Measurements from ENCODE around the gene NUDT5.
"Not testable (repeated sequence)": the region's sequence is repeated elsewhere in the genome, so short reads cannot be mapped to it uniquely, and the experiment has no call there.

The NUDT5 gene

GRCh38 chr10:12195603-12196506 is at the start of gene NUDT5, which contains the start of gene CDC123:
Gene NUDT5, minus strand, starts transcription at chr10:12195891. Its CDS starts 9,600 bp downstream, at chr10:12186291.
Gene CDC123, plus strand, starts transcription at chr10:12196188. Its CDS starts 58 bp downstream, at chr10:12196246.
- in situ Hi-C loops (cut with MboI; ENCODE audit: low sequenced_read_pairs), result no loop called here

- in situ Hi-C loops (cut with MboI; ENCODE audit: low sequenced_read_pairs), result no loop called here
Observed at GRCh38 chr10:12243864-12244620, 48.4 kb upstream of the NUDT5 start.

DNA sequence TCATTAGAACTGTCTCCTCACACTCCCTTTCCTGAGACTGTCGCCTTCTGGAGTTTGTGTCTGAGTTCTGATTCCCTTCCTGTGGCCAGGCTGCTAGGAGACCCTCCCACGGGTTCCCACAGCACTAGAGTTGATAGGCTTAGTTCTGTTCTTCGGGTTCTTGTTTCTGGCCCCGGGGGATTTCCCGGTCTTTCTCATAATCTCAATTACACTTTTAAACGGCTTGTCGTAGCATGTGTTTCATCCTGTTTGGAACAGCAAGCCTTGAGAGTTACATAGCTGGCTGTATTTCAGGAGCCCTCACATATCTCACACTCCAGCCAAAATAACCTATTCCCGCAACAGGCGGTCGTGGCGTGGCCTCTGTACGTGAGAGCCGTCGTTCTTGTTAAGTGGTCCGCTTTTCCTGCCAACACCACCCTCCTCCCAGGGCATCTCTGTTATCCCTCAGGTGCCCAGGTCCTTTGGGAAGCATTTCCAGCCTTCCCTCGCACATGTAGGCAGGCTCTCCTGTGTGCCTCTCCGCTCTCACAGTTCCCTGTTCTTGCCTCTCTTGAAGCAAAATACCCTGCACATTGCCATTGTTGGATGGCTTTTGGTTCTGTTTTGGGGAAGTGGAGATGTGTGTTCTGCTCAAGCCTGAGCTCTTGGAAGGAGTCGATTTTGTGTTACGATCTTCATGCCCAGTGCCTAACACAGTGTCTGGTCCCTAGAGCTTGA is 46.3 kb upstream of the NUDT5 start:
- in situ Hi-C loops (cut with MboI; ENCODE audit: low sequenced_read_pairs), result no loop called here

GRCh38 chr10:12238821-12239220 is 43.1 kb upstream of the NUDT5 start:
- in situ Hi-C loops (cut with MboI; ENCODE audit: low sequenced_read_pairs), result no loop called here

GRCh38 chr10:12237265-12238220 is 41.9 kb upstream of the NUDT5 start:
- in situ Hi-C loops (cut with MboI; ENCODE audit: low sequenced_read_pairs), result no loop called here

- in situ Hi-C loops (cut with MboI; ENCODE audit: low sequenced_read_pairs), result no loop called here
Observed at GRCh38 chr10:12235796-12236195, 40.1 kb upstream of the NUDT5 start.

GRCh38 chr10:12235116-12235694 is 39.5 kb upstream of the NUDT5 start:
- in situ Hi-C loops (cut with MboI; ENCODE audit: low sequenced_read_pairs), result no loop called here

DNA sequence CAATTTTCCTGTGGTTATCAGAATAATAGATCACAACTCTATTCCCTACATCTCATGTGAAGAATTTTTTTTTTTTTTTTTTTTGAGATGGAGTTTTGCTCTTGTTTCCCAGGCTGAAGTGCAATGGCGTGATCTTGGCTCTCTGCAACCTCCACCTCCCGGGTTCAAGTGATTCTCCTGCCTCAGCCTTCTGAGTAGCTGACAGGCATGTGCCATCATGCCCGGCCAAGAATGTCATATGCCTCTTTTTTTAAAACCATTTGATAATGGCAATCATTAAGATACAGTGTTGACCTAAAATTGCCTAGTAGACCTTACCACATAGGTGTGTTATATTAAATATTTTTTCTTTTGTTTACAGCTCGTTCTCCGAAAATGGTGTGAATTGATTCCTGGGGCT is 39.0 kb upstream of the NUDT5 start:
- in situ Hi-C loops (cut with MboI; ENCODE audit: low sequenced_read_pairs), result not testable (repeated sequence)

DNA sequence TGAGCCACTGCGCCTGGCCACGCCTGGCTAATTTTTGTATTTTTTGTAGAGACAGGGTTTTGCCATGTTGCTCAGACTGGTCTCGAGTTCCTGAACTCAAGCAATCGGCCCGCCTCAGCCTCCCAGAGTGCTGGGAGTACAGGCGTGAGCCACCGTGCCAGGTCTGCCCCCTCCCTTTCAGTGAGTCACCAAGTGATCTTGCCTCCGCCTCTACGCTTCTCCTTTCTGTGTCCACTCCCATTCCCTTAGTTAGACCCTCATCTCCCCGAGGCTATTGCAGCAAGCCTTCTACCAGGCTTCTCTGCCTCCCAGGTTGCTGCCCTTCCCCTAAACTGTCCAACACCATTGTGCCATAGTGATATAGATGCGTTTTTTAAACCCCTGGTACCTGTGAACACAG is 33.2 kb upstream of the NUDT5 start:
- in situ Hi-C loops (cut with MboI; ENCODE audit: low sequenced_read_pairs), result no loop called here

- in situ Hi-C loops (cut with MboI; ENCODE audit: low sequenced_read_pairs), result not testable (repeated sequence)
Observed at GRCh38 chr10:12226438-12226837, 30.7 kb upstream of the NUDT5 start.

DNA sequence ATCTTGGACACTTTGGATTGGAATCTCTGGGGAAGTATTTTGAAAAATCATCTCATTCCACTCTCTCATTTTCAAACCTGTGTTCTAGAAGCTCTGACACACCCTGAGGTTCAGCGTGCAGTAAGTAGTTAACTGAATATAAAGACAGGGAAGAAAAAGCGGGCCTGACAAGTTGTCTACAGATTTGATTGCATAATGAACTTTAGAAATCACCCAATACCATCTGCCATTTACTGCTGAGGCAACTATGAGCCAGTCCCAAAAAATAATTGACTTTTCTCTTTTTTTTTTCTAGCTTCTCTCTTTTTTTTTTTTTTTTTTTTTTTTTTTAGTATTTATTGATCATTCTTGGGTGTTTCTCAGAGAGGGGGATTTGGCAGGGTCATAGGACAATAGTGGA is 29.8 kb upstream of the NUDT5 start:
- in situ Hi-C loops (cut with MboI; ENCODE audit: low sequenced_read_pairs), result no loop called here

DNA sequence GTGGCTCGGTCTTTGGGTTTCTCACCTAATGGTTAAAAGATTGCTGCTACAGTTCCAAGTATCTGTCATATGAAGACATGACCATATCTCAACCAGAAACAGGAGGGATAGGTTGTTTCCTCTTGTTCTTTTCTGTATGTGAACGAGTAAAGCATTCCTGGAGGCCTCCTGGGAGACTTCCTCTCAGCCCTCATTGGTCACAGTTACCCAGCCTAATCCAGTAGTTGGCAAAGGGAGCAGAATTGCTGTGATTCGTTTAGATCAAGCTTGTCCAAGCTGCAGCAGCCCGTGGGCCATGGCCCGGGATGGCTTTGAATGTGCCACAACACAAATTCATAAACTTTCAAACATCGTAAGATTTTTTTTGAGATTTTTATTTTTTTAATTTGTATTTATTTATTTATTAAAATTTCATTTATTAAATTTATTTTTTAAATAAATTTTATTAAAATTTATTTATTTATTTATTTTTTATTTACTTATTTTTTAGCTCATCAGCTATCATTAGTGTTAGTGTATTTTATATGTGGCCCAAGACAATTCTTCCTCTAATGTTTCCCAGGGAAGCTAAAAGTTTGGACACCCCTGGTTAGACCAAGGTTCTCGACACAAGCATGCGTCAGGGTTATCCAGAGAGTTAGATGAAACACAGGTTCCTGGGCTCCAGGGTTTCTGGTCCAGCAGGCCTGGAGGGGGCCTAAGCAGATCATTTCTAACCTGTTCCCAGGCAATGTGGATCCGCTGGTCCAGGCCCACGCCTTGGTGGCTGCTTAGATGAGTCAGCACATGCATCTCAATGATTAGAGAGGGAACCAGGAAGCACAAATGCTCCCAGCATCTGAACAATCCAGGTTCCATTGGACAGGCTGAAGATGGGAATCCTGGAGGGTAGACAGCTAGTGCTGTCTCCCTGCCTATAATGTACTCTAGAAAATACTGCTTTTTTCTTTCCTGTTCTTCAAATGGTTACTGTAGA is 25.9 kb upstream of the NUDT5 start:
- in situ Hi-C loops (cut with MboI; ENCODE audit: low sequenced_read_pairs), result no loop called here

- in situ Hi-C loops (cut with MboI; ENCODE audit: low sequenced_read_pairs), result no loop called here
Observed at GRCh38 chr10:12218991-12219390, 23.3 kb upstream of the NUDT5 start.

DNA sequence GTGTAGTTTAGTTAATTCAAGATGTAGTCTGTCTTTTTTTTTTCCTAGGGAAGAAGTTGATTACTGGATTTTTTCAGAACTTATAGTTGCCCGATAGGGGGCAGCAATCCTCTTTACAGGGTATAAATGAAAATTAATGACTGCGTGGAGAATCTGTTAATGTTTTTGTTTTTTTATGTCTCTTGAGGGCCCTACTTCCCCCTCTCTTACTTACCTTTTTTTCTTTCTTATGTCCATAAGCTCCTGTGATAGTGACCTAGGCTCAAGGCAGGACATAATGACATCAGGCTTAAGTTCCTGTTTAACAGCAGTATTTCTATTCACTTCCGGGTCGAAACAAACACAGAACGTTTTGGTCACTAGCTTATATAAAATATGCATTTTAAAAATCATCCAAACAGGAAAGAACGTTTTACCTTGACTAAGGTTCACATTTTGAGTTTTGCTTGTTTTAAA is 19.1 kb upstream of the NUDT5 start:
- in situ Hi-C loops (cut with MboI; ENCODE audit: low sequenced_read_pairs), result no loop called here

- in situ Hi-C loops (cut with MboI; ENCODE audit: low sequenced_read_pairs), result no loop called here
Observed at GRCh38 chr10:12214093-12214492, 18.4 kb upstream of the NUDT5 start.

GRCh38 chr10:12213621-12214020 is 17.9 kb upstream of the NUDT5 start:
- in situ Hi-C loops (cut with MboI; ENCODE audit: low sequenced_read_pairs), result no loop called here

DNA sequence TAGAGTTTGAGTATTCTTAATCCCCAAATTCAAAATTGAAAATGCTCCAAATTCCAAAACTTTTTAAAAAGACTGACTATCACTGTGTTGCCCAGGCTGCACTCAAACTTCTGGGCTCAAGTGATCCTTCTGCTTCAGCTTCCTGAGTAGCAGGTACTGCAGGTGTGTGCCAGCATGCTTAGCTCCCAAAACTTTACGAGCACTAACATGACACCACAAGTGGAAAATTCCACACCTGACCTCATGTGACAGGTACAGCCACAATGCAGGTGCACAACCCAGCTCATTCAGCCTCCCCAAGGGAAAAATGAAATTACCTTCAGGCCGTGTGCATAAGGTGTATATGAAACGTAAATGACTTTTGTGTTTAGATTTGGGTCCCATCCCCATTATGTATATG is 16.8 kb upstream of the NUDT5 start:
- in situ Hi-C loops (cut with MboI; ENCODE audit: low sequenced_read_pairs), result no loop called here

DNA sequence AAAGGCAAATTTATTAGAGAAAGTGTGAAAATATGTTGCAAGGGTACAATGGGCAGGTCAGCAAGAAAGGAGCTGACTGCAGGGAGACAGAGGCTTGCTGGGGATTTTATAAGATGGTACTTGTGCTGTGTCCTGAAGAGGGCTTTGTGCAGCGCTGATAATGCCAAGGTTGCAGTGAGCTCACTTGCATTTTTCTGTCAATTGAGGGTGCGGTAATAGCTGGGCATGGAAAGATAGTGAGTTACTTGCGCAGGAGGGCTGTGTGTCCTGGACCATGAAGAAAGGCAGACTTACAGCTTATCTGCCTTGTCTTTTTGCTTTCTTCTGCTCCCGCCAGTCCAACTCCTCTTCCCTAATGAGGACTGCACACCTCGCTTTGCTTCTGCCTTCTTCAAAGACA is 12.8 kb upstream of the NUDT5 start:
- in situ Hi-C loops (cut with MboI; ENCODE audit: low sequenced_read_pairs), result no loop called here

- in situ Hi-C loops (cut with MboI; ENCODE audit: low sequenced_read_pairs), result no loop called here
Observed at GRCh38 chr10:12207114-12207513, 11.4 kb upstream of the NUDT5 start.

Measured in HL-60/S4 treated with retinoic acid at 250 ng/mL for 4 days and 3 days (cell line).